Right renal pelvis (tissue), 4 donors: ENCODE measurements around the gene CEP44. TPM values are rescaled to one million over a fixed set of nuclear protein-coding genes. Genes with fewer than 3 reads are reported as not detected.
"Not testable (repeated sequence)": the region's sequence is repeated elsewhere in the genome, so short reads cannot be mapped to it uniquely, and the experiment has no call there.

ENCODE experiments used
- DNase-seq, 4 donors: peaks; one replicate each; pipeline ENCODE4 v3.0.0-alpha.2; 2013; ENCODE audit warnings: low read depth in 4 of 4, low spot score in 3 of 4, missing footprints in 1 of 4
- polyA plus RNA-seq, 4 donors: library from polyadenylated mRNA; unstranded; fragments of 120-200 nt; gene quantifications; one replicate each; pipeline ENCODE4 v1.2.1, GENCODE V29; 2013; ENCODE audit not compliant: insufficient read length in 4 of 4

The CEP44 gene
- polyA plus RNA-seq, 4 donors: 17.7 to 26.0 (median 20.9) TPM

GRCh38 chr4:174318829-174319764, 35.4 kb downstream of the CEP44 start:
- DNase-seq: peak in 1 of 4 donors; percentile 15

- DNase-seq: no peak
Observed at GRCh38 chr4:174320494-174321199, 36.9 kb downstream of the CEP44 start.

GRCh38 chr4:174324236-174324635, 40.5 kb downstream of the CEP44 start:
- DNase-seq: no peak

GRCh38 chr4:174324725-174325124, 41.0 kb downstream of the CEP44 start:
- no peak for DNase-seq

GRCh38 chr4:174332741-174333493, 49.2 kb downstream of the CEP44 start:
- DNase-seq: no peak

GRCh38 chr4:174334628-174335027, 50.9 kb downstream of the CEP44 start:
- DNase-seq: no peak

GRCh38 chr4:174340714-174341113, 57.0 kb downstream of the CEP44 start:
- no peak for DNase-seq

GRCh38 chr4:174349156-174349555, 65.4 kb downstream of the CEP44 start:
- DNase-seq: no peak

GRCh38 chr4:174352061-174352819, 68.5 kb downstream of the CEP44 start:
- DNase-seq: no peak

GRCh38 chr4:174357321-174357720, 73.6 kb downstream of the CEP44 start:
- no peak for DNase-seq

GRCh38 chr4:174358410-174358809, 74.7 kb downstream of the CEP44 start:
- no peak for DNase-seq

- no peak for DNase-seq
Observed at GRCh38 chr4:174358829-174359228, 75.1 kb downstream of the CEP44 start.

- no peak for DNase-seq
Observed at GRCh38 chr4:174362340-174362739, 78.6 kb downstream of the CEP44 start.

GRCh38 chr4:174363782-174364181, 80.1 kb downstream of the CEP44 start:
- DNase-seq: not testable (repeated sequence)

GRCh38 chr4:174365018-174365587, 81.4 kb downstream of the CEP44 start:
- peak; percentile 3 to 20 (median 15) for DNase-seq

- no peak for DNase-seq
Observed at GRCh38 chr4:174369985-174370384, 86.3 kb downstream of the CEP44 start.

GRCh38 chr4:174373821-174374220, 90.1 kb downstream of the CEP44 start:
- no peak for DNase-seq

- DNase-seq: no peak
Observed at GRCh38 chr4:174375422-174375821, 91.7 kb downstream of the CEP44 start.

- DNase-seq: no peak
Observed at GRCh38 chr4:174377613-174378012, 93.9 kb downstream of the CEP44 start.

GRCh38 chr4:174378951-174379350, 95.2 kb downstream of the CEP44 start:
- no peak for DNase-seq
